ENCODE measurements around the gene MPP3.

Gene MPP3

GRCh38 chr17:43757171-43757660 lies 75.7 kb downstream of the MPP3 start:
- no peak for ATAC-seq (ENCODE audit: insufficient read depth, low read depth)
- no peaks in the 10 kb centered on the region for H3K79me2 ChIP-seq (ENCODE audit: insufficient read depth, low read length)
- no peaks in the 10 kb centered on the region for H3K9me3 ChIP-seq (ENCODE audit: insufficient read depth, low read length, severe bottlenecking)
- no peak overlapping the region for H2AFZ ChIP-seq (ENCODE audit: low read depth, low read length)
- TF ChIP-seq CTCF (IDR thresholded peaks at IDR 0.05; ENCODE audit: borderline replicate concordance, extremely low read depth, low read length, poor library complexity, severe bottlenecking) (no peak), EZH2 (IDR thresholded peaks at IDR 0.05; ENCODE audit: borderline replicate concordance, low read depth, low read length, severe bottlenecking) (no peak)
- H3K27me3 ChIP-seq (ENCODE audit: insufficient read depth, low read length, poor library complexity): peaks cover 5% of the 10 kb centered on the region
- H3K27ac ChIP-seq (ENCODE audit: low read length): no peak overlapping the region
- no peaks in the 10 kb centered on the region for H4K20me1 ChIP-seq (ENCODE audit: insufficient read depth, low read length)
- H3K4me2 ChIP-seq (ENCODE audit: insufficient read depth, low read length): no peak overlapping the region
- no peak overlapping the region for H3K4me3 ChIP-seq (ENCODE audit: low read depth in 1 of 2, low read length in 2 of 2)
- no peak for DNase-seq
- no peaks in the 10 kb centered on the region for H3K36me3 ChIP-seq (ENCODE audit: insufficient read depth, low read length)
- no peak overlapping the region for H3K9ac ChIP-seq (ENCODE audit: low read depth, low read length)
- H3K4me1 ChIP-seq (ENCODE audit: insufficient read depth, low read length): no peaks in the 10 kb centered on the region

GRCh38 chr17:43756201-43756600 lies 76.7 kb downstream of the MPP3 start:
- peaks cover 10% of the 10 kb centered on the region for H3K27me3 ChIP-seq (ENCODE audit: insufficient read depth, low read length, poor library complexity)
- TF ChIP-seq CTCF (IDR thresholded peaks at IDR 0.05; ENCODE audit: borderline replicate concordance, extremely low read depth, low read length, poor library complexity, severe bottlenecking) (no peak), EZH2 (IDR thresholded peaks at IDR 0.05; ENCODE audit: borderline replicate concordance, low read depth, low read length, severe bottlenecking) (no peak)
- H3K4me2 ChIP-seq (ENCODE audit: insufficient read depth, low read length): no peak overlapping the region
- H3K27ac ChIP-seq (ENCODE audit: low read length): no peak overlapping the region
- DNase-seq (no peak), ATAC-seq (ENCODE audit: insufficient read depth, low read depth) (no peak)
- no peaks in the 10 kb centered on the region for H3K36me3 ChIP-seq (ENCODE audit: insufficient read depth, low read length)
- H4K20me1 ChIP-seq (ENCODE audit: insufficient read depth, low read length): no peaks in the 10 kb centered on the region
- H3K79me2 ChIP-seq (ENCODE audit: insufficient read depth, low read length): no peaks in the 10 kb centered on the region
- H3K4me1 ChIP-seq (ENCODE audit: insufficient read depth, low read length): no peaks in the 10 kb centered on the region
- H2AFZ ChIP-seq (ENCODE audit: low read depth, low read length): no peak overlapping the region
- no peaks in the 10 kb centered on the region for H3K9me3 ChIP-seq (ENCODE audit: insufficient read depth, low read length, severe bottlenecking)
- H3K9ac ChIP-seq (ENCODE audit: low read depth, low read length): no peak overlapping the region
- no peak overlapping the region for H3K4me3 ChIP-seq (ENCODE audit: low read depth in 1 of 2, low read length in 2 of 2)

GRCh38 chr17:43755389-43755875 lies 77.5 kb downstream of the MPP3 start:
- Histone ChIP-seq H3K9ac (ENCODE audit: low read depth, low read length) (no peak overlapping the region), H3K4me2 (ENCODE audit: insufficient read depth, low read length) (no peak overlapping the region), H3K9me3 (ENCODE audit: insufficient read depth, low read length, severe bottlenecking) (no peaks in the 10 kb centered on the region), H3K27me3 (ENCODE audit: insufficient read depth, low read length, poor library complexity) (peaks cover 10% of the 10 kb centered on the region), H4K20me1 (ENCODE audit: insufficient read depth, low read length) (no peaks in the 10 kb centered on the region), H3K27ac (ENCODE audit: low read length) (no peak overlapping the region), H3K36me3 (ENCODE audit: insufficient read depth, low read length) (no peaks in the 10 kb centered on the region), H2AFZ (ENCODE audit: low read depth, low read length) (no peak overlapping the region), H3K4me3 (ENCODE audit: low read depth in 1 of 2, low read length in 2 of 2) (no peak overlapping the region), H3K4me1 (ENCODE audit: insufficient read depth, low read length) (no peaks in the 10 kb centered on the region), H3K79me2 (ENCODE audit: insufficient read depth, low read length) (no peaks in the 10 kb centered on the region)
- ATAC-seq (ENCODE audit: insufficient read depth, low read depth) (no peak), DNase-seq (no peak)
- no peak for TF ChIP-seq EZH2 (IDR thresholded peaks at IDR 0.05; ENCODE audit: borderline replicate concordance, low read depth, low read length, severe bottlenecking)
- TF ChIP-seq CTCF (IDR thresholded peaks at IDR 0.05; ENCODE audit: borderline replicate concordance, extremely low read depth, low read length, poor library complexity, severe bottlenecking): no peak

DNA sequence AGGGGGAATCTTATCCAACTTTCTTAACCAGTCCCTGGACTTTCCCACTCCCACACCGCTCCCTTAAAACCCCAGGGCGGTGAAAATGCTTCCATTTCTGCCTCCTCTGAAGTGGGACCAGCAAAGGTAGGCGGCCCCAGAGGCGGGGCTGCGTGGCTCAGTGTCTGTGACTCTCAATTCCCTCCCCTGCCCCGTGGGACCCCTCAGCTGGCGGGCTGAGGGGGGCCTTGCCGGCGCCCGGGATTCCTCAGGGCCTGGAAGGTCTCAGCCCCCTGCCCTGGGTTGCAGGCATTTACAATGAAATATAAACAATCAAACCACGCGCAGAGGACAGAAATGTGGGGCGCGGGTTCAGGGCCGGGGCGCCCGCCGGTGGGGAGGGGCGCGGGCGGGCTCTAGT lies 78.0 kb downstream of the MPP3 start:
- Histone ChIP-seq H3K79me2 (ENCODE audit: insufficient read depth, low read length) (no peaks in the 10 kb centered on the region), H3K27ac (ENCODE audit: low read length) (no peak overlapping the region), H3K4me2 (ENCODE audit: insufficient read depth, low read length) (no peak overlapping the region), H3K27me3 (ENCODE audit: insufficient read depth, low read length, poor library complexity) (peaks cover 10% of the 10 kb centered on the region), H3K4me1 (ENCODE audit: insufficient read depth, low read length) (no peaks in the 10 kb centered on the region), H2AFZ (ENCODE audit: low read depth, low read length) (no peak overlapping the region), H3K4me3 (ENCODE audit: low read depth in 1 of 2, low read length in 2 of 2) (no peak overlapping the region), H4K20me1 (ENCODE audit: insufficient read depth, low read length) (no peaks in the 10 kb centered on the region), H3K9me3 (ENCODE audit: insufficient read depth, low read length, severe bottlenecking) (no peaks in the 10 kb centered on the region), H3K9ac (ENCODE audit: low read depth, low read length) (no peak overlapping the region), H3K36me3 (ENCODE audit: insufficient read depth, low read length) (no peaks in the 10 kb centered on the region)
- ATAC-seq (ENCODE audit: insufficient read depth, low read depth) (no peak), DNase-seq (no peak)
- TF ChIP-seq EZH2 (IDR thresholded peaks at IDR 0.05; ENCODE audit: borderline replicate concordance, low read depth, low read length, severe bottlenecking): no peak
- no peak for TF ChIP-seq CTCF (IDR thresholded peaks at IDR 0.05; ENCODE audit: borderline replicate concordance, extremely low read depth, low read length, poor library complexity, severe bottlenecking)
